HepG2 (cell line): ENCODE data around the gene ALOXE3. TPM values are rescaled to one million over a fixed set of nuclear protein-coding genes. Genes with fewer than 3 reads are reported as not detected.

ENCODE experiments used
- EEA1 ChIP-seq: sonication (generic); formaldehyde crosslinking; IDR thresholded peaks from 2 replicates; pipeline ENCODE4 v1.5.1; 2020; ENCODE audit warnings: mild to moderate bottlenecking, missing genetic modification reagents, borderline replicate concordance
- NRL ChIP-seq: sonication (generic); formaldehyde crosslinking; IDR thresholded peaks from 2 replicates; pipeline ENCODE4 v1.5.0; 2020; ENCODE audit warnings: missing genetic modification reagents, mild to moderate bottlenecking, moderate library complexity, borderline replicate concordance
- SNAPC2 ChIP-seq: sonication (generic); formaldehyde crosslinking; IDR thresholded peaks from 2 replicates; pipeline ENCODE4 v1.8.1; 2022; ENCODE audit warnings: mild to moderate bottlenecking, missing genetic modification reagents
- TCF7 ChIP-seq: sonication (generic); IDR thresholded peaks from 2 replicates; pipeline ENCODE4 v1.6.1; 2016; ENCODE audit warnings: antibody characterized with exemption, low read depth
- WIZ ChIP-seq: sonication (generic); formaldehyde crosslinking; IDR thresholded peaks from 2 replicates; pipeline ENCODE4 v1.5.1; 2020; ENCODE audit warnings: mild to moderate bottlenecking, missing genetic modification reagents
- ZNF205 ChIP-seq: IDR thresholded peaks from 2 replicates; pipeline ENCODE4 v1.6.1; 2018; ENCODE audit warnings: missing biosample characterization, missing genetic modification reagents
- ZNF251 ChIP-seq: sonication (generic); formaldehyde crosslinking; IDR thresholded peaks from 2 replicates; pipeline ENCODE4 v1.9.0; 2021; ENCODE audit warnings: mild to moderate bottlenecking, missing genetic modification reagents
- ZNF274 ChIP-seq: sonication (generic); formaldehyde crosslinking; IDR thresholded peaks from 2 replicates; pipeline ENCODE4 v1.5.1; 2020; ENCODE audit warnings: mild to moderate bottlenecking, missing genetic modification reagents
- ZNF577 ChIP-seq: sonication (generic); formaldehyde crosslinking; IDR thresholded peaks from 2 replicates; pipeline ENCODE4 v1.4.0; 2020; ENCODE audit warnings: mild to moderate bottlenecking, low read depth, missing genetic modification reagents, borderline replicate concordance
- ZNF792 ChIP-seq: IDR thresholded peaks from 2 replicates; pipeline ENCODE4 v1.6.1; 2016
- polyA plus RNA-seq, 8 experiments: library from polyadenylated mRNA; depleted of rRNA in 3 of 8; stranded (reverse) in 7 of 8; unstranded in 1 of 8; fragments of >200 nt; fragmentation: Illumina TruSeq in 4 of 8; extraction: Trizol in 4 of 8; gene quantifications; 2 replicates each; pipeline versions ENCODE4 v1.2.1 to v1.2.3, GENCODE V29; 2011 to 2016; ENCODE audit warnings: low read depth in 4 of 8, missing spikeins in 1 of 8, mixed read lengths in 1 of 8; ENCODE audit not compliant: insufficient read depth in 1 of 8
- total RNA-seq, 5 experiments: library from RNA; depleted of rRNA; stranded (reverse); fragments of >200 nt; fragmentation: Illumina TruSeq; extraction: Trizol; gene quantifications; 2 replicates each; pipeline ENCODE4 v1.2.3, GENCODE V29; 2016; ENCODE audit warnings: low read depth in 1 of 5
- TF ChIP-seq, protein P1 (sequence below): sonication (generic); formaldehyde crosslinking; IDR thresholded peaks from 2 replicates; pipeline ENCODE4 v1.4.0; 2020; ENCODE audit warnings: missing genetic modification reagents
- TF ChIP-seq, protein P2 (sequence below): sonication (generic); formaldehyde crosslinking; IDR thresholded peaks from 2 replicates; pipeline ENCODE4 v1.5.0; 2020; ENCODE audit warnings: mild to moderate bottlenecking, missing genetic modification reagents, borderline replicate concordance
- TF ChIP-seq, protein P3 (sequence below), 2 experiments: sonication (generic) in 1 of 2; formaldehyde crosslinking in 1 of 2; IDR thresholded peaks; 2 replicates each; pipeline versions ENCODE4 v1.4.0 to v1.6.1; 2018 to 2020; ENCODE audit warnings: missing genetic modification reagents in 2 of 2, borderline replicate concordance in 1 of 2, low read depth in 1 of 2, mild to moderate bottlenecking in 1 of 2, missing biosample characterization in 1 of 2

ALOXE3 gene
- total and polyA plus RNA-seq, 2 of the 13 experiments (the other 11 are each of a cell fraction or from before 2014, with no cell fraction given): 0.07 TPM; not detected in 1

DNA sequence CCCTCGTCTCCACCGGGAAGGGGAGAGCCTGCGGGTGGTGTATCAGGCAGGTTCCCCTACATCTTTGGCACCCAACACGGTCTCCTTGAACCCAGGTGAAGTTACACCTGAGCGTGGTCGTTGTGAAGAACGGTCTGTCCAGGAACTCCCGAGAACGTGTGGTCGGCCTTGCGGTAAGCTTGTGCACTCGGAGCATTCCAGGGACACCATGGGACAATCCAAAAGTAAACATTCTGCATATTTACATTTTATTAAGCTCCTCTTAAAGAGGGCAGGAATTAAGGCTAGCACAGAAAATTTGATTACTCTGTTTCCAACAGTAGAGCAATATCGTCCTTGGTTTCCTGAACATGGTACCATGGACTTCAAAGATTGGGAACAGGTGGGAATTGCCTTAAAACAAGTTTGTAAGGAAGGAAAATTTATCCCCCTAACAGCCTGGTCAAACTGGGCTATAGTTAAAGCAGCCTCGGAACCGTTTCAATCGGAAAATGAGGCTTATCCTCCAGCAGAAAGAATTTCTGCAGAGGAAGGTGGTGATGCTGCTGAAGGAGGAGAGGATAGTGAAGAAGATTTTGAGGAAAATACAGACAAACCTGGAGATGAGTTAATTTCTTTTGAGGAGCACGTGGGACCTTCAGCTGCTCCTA lies 61.2 kb downstream of the ALOXE3 start (continued):
- TF ChIP-seq, protein P1, sequence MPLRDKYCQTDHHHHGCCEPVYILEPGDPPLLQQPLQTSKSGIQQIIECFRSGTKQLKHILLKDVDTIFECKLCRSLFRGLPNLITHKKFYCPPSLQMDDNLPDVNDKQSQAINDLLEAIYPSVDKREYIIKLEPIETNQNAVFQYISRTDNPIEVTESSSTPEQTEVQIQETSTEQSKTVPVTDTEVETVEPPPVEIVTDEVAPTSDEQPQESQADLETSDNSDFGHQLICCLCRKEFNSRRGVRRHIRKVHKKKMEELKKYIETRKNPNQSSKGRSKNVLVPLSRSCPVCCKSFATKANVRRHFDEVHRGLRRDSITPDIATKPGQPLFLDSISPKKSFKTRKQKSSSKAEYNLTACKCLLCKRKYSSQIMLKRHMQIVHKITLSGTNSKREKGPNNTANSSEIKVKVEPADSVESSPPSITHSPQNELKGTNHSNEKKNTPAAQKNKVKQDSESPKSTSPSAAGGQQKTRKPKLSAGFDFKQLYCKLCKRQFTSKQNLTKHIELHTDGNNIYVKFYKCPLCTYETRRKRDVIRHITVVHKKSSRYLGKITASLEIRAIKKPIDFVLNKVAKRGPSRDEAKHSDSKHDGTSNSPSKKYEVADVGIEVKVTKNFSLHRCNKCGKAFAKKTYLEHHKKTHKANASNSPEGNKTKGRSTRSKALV (CRISPR knock-in tag): no peak; the same call in 1 of the 2 replicates
- no peak for TF ChIP-seq TCF7
- TF ChIP-seq ZNF251 (CRISPR knock-in tag): no peak
- no peak for TF ChIP-seq ZNF274 (CRISPR knock-in tag)
- TF ChIP-seq, protein P2, sequence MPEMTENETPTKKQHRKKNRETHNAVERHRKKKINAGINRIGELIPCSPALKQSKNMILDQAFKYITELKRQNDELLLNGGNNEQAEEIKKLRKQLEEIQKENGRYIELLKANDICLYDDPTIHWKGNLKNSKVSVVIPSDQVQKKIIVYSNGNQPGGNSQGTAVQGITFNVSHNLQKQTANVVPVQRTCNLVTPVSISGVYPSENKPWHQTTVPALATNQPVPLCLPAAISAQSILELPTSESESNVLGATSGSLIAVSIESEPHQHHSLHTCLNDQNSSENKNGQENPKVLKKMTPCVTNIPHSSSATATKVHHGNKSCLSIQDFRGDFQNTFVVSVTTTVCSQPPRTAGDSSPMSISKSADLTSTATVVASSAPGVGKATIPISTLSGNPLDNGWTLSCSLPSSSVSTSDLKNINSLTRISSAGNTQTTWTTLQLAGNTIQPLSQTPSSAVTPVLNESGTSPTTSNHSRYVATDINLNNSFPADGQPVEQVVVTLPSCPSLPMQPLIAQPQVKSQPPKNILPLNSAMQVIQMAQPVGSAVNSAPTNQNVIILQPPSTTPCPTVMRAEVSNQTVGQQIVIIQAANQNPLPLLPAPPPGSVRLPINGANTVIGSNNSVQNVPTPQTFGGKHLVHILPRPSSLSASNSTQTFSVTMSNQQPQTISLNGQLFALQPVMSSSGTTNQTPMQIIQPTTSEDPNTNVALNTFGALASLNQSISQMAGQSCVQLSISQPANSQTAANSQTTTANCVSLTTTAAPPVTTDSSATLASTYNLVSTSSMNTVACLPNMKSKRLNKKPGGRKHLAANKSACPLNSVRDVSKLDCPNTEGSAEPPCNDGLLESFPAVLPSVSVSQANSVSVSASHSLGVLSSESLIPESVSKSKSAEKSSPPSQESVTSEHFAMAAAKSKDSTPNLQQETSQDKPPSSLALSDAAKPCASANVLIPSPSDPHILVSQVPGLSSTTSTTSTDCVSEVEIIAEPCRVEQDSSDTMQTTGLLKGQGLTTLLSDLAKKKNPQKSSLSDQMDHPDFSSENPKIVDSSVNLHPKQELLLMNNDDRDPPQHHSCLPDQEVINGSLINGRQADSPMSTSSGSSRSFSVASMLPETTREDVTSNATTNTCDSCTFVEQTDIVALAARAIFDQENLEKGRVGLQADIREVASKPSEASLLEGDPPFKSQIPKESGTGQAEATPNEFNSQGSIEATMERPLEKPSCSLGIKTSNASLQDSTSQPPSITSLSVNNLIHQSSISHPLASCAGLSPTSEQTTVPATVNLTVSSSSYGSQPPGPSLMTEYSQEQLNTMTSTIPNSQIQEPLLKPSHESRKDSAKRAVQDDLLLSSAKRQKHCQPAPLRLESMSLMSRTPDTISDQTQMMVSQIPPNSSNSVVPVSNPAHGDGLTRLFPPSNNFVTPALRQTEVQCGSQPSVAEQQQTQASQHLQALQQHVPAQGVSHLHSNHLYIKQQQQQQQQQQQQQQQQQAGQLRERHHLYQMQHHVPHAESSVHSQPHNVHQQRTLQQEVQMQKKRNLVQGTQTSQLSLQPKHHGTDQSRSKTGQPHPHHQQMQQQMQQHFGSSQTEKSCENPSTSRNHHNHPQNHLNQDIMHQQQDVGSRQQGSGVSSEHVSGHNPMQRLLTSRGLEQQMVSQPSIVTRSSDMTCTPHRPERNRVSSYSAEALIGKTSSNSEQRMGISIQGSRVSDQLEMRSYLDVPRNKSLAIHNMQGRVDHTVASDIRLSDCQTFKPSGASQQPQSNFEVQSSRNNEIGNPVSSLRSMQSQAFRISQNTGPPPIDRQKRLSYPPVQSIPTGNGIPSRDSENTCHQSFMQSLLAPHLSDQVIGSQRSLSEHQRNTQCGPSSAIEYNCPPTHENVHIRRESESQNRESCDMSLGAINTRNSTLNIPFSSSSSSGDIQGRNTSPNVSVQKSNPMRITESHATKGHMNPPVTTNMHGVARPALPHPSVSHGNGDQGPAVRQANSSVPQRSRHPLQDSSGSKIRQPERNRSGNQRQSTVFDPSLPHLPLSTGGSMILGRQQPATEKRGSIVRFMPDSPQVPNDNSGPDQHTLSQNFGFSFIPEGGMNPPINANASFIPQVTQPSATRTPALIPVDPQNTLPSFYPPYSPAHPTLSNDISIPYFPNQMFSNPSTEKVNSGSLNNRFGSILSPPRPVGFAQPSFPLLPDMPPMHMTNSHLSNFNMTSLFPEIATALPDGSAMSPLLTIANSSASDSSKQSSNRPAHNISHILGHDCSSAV (CRISPR knock-in tag): 0 out of 2 replicates have a peak, but pooled peaks have one; percentile 47
- TF ChIP-seq, protein P3, sequence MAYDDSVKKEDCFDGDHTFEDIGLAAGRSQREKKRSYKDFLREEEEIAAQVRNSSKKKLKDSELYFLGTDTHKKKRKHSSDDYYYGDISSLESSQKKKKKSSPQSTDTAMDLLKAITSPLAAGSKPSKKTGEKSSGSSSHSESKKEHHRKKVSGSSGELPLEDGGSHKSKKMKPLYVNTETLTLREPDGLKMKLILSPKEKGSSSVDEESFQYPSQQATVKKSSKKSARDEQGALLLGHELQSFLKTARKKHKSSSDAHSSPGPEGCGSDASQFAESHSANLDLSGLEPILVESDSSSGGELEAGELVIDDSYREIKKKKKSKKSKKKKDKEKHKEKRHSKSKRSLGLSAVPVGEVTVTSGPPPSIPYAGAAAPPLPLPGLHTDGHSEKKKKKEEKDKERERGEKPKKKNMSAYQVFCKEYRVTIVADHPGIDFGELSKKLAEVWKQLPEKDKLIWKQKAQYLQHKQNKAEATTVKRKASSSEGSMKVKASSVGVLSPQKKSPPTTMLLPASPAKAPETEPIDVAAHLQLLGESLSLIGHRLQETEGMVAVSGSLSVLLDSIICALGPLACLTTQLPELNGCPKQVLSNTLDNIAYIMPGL (CRISPR knock-in tag; IDR thresholded peaks at IDR 0.05; ENCODE audit: borderline replicate concordance in 1 of 2, low read depth in 1 of 2): 0 out of 4 replicates have a peak, but pooled peaks of 1 of the 2 experiments have one; percentile 6
- peak; percentile 88 for TF ChIP-seq WIZ (CRISPR knock-in tag)
- 0 out of 2 replicates have a peak, but pooled peaks have one; percentile 4 for TF ChIP-seq ZNF205 (CRISPR knock-in tag)
- TF ChIP-seq ZNF792 (CRISPR knock-in tag): no peak
- no peak for TF ChIP-seq EEA1 (CRISPR knock-in tag)
- no peak for TF ChIP-seq SNAPC2 (CRISPR knock-in tag)
- no peak for TF ChIP-seq ZNF577 (CRISPR knock-in tag)
- no peak for TF ChIP-seq NRL (CRISPR knock-in tag)
